NCI-H2107 treated with DMSO at 0.1 percent for 48 hours (cell line): ENCODE measurements around the gene SORCS3.

Experiments used
- DNase-seq: peaks from one replicate; lab custom pipeline; 2025; ENCODE audit not compliant: unreplicated experiment; lab: John Stamatoyannopoulos, UW

Gene SORCS3

DNA sequence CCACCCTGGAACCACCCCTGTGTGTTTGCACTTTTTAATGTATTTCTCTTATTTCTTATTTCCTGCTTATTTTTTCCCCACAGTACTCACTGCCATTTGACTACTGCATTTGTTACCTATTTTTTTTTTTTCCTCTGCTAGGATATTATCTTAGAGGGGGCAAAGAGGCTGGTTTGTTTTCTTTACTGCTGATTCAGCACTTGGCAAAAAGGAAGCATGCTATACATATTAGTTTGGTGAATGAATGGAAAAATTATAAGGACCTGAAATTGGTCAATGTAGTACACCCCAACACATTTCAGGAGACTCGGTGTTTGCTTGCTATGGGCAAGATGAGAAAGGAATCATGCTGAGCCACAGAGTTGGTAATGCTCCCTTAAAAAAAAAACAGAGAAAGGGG, 193.5 kb downstream of the SORCS3 start:
- DNase-seq, result no peak

GRCh38 chr10:104835422-104835821, 194.3 kb downstream of the SORCS3 start:
- DNase-seq, result no peak

DNA sequence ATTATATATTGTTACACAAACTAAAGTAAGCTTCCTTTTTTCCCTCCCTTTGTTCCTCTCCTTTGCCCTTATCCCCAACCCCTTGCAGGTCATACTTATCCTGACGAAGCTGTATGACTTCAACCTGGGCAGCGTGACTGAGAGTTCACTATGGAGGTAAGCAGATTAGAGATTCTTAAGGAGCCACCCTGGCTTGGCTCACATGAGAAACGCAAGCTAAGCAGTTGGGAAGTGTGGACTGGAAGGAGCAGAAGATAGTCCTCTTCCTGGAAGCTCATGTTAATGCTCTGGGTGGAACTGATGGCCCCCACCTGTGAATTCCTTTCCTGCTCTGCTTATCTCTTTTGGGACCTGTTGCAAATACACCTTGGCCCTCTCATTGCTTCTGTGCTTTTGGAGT, 201.6 kb downstream of the SORCS3 start:
- DNase-seq, result no peak

GRCh38 chr10:104844073-104844472, 203.0 kb downstream of the SORCS3 start:
- no peak for DNase-seq

DNA sequence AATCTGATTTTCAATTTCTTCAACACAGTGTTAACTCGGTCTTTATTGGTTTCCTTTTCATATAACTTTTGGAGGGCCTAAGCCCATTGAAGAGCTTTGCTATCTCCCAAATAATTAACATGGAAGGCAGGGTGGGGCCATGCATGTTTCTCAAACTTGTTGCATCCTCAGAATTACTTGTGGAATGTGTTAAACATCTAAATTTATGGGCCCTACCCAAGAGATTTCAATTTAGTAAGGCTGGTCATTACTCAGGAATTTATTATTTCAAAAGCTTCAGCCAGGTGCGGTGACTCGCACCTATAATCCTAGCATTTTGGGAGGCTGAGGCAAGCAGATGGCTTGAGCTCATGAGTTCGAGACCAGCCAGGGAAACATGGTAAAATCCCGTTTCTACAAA, 208.9 kb downstream of the SORCS3 start:
- DNase-seq, result no peak

- no peak for DNase-seq
Measured at GRCh38 chr10:104867966-104868598, 227.0 kb downstream of the SORCS3 start.

DNA sequence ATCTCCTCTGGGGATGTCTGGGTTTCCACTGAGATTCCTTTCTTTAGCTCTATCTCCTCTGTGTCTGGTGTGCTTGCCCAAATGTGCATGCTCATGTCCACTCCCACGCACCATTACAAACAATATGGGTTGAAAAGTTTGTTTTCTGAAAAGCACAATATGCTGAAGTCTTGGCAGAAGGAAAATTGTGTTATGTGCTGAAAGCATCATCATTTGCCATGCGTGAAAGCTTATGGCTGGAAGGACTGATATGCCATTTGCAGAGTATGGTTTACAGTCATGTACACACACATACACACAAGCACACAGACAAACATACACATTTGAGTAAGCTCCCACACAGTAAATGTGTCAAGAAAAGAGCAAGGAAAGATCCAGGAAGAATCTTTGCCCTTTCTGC, 231.6 kb downstream of the SORCS3 start:
- DNase-seq, result no peak

GRCh38 chr10:104873161-104873560, 232.1 kb downstream of the SORCS3 start:
- no peak for DNase-seq

GRCh38 chr10:104875561-104875960, 234.5 kb downstream of the SORCS3 start:
- DNase-seq, result no peak

GRCh38 chr10:104880624-104881398, 239.7 kb downstream of the SORCS3 start:
- no peak for DNase-seq

- DNase-seq, result no peak
Measured at GRCh38 chr10:104881740-104882139, 240.7 kb downstream of the SORCS3 start.

DNA sequence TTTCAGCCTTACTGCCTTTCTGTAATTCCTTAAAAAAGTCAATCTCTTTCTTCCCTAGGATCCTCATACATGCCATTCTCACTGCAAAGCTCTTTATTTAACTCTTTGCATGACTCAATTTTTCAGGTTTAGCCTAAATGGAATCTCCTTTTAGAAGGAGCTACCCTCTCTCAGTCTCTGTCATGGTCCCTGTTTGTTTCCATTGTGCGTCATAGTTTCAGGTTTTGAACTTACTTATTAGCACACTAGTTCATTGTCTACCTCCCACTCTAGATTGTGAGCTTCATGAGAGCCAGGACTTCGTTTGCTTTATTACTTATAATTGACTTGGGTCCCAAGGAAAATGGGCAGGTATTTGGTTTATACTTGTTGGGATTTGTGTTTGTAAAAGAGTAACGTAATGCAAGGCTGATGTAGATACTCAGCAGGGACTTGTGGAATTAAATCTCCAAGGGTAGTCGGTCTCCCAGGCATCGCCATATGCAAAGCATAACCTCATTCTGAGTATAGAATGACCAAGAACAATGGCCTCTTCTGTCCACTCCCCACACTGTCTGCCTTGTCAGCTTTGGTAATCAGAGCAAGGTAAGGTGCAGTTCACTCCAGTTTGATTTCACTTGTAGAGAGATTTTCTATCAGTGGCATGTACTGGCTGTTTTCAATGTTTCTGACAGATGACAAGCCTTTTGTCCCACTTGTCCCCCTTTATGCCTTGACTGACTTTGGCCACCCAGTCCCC, 252.0 kb downstream of the SORCS3 start:
- DNase-seq, result no peak

DNA sequence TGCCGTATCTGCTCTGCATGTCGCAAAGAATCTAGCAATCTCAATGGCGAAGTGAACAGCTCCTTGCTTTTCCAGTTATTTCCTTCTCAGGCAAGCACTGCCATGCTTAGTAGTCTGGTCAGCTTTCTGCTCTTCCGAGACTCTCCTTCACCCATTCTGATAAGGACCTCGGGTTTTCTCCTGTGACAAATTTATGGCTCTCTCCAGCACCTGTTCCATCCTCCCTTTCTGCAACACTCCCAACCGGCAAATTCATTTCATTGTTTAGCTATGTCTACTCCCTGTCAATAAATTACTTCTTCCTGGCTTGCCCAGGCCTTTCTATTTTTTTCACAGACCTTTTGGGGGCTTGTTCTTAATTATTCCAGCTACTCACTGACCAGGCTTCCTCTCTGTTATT, 252.6 kb downstream of the SORCS3 start:
- no peak for DNase-seq

GRCh38 chr10:104894681-104895080, 253.6 kb downstream of the SORCS3 start:
- DNase-seq, result no peak

GRCh38 chr10:104895541-104895940, 254.5 kb downstream of the SORCS3 start:
- no peak for DNase-seq

DNA sequence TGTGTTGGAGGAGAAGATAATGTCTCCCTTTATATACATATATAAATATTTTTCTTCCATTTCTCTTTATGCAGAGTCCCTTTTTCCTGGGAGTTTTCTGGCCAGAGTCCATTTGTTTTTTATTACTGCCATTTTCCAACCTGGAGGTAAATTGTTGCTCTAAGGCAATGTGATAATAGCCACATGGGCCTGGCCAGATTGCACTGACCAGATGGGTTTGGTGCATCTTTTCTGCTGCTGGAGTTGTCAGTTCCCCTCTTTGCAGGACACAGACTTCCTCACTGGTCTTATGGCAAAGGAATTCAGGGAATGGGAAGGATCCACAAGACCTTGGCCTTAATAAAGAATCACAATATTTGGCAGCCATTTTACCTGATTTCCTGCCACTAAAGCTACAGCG, 254.9 kb downstream of the SORCS3 start:
- DNase-seq, result no peak

- DNase-seq, result no peak
Measured at GRCh38 chr10:104897696-104898095, 256.6 kb downstream of the SORCS3 start.

- no peak for DNase-seq
Measured at GRCh38 chr10:104899779-104900178, 258.7 kb downstream of the SORCS3 start.

- DNase-seq, result no peak
Measured at GRCh38 chr10:104903433-104903832, 262.3 kb downstream of the SORCS3 start.

DNA sequence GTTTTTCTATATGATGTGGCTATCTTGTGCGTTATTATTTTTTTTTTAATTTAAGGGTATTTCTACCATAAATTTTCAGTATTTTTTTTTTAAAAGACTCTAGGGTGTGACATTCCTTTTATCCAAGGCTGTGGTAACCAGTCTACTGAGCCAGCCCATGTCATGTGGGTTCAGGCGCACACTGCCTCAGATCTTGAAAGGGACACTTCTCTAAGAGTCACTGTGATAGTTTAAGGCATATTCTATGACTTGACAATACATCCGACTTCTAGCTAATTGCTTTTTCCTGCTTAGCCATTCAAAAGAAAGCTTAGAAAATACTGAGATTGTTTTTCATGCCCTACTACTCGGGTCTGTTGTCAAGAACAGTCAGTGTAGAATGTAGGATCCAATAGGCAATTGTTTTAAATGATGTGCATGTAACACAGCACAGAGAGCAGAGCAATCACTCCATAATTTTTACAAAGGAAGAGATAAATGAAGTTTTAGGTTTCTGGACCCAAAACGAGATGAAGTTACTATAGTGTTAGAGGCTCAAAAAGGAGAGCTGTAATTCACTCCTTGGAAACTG, 263.7 kb downstream of the SORCS3 start:
- DNase-seq, result no peak

DNA sequence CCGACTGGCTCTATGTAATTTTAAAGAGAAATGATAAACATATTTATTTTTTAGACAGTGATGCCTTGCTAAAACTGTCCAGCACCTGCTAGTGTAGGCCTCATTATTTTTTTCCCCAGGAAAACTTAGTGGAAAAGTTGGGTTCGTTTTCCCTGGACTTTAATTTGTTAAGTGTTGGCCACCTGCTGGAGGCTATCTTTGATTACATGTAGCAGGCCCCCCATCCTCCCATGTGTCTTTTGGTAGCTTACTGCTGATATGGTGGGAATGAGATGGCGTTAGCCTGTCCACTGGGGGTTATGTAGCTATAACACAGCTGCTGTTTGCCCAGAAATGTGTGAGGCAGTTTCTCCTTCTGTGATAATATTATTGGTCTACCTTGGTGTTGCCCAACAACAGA, 265.0 kb downstream of the SORCS3 start:
- no peak for DNase-seq

- DNase-seq, result no peak
Measured at GRCh38 chr10:104907521-104907920, 266.4 kb downstream of the SORCS3 start.
